HEK293T (cell line): Measurements from ENCODE around the gene CERS1.

Experiments
- CTCF ChIA-PET: fragments of 350-600 bp; formaldehyde crosslinking; extraction: SDS; loops from one replicate; lab custom pipeline; 2021; ENCODE audit warnings: antibody characterized with exemption, inconsistent platforms; lab: Yijun Ruan, JAX
- POLR2A ChIA-PET: fragments of 350-600 bp; formaldehyde crosslinking; extraction: SDS; loops from one replicate; lab custom pipeline; 2020; ENCODE audit warnings: antibody characterized with exemption, inconsistent platforms; lab: Yijun Ruan, JAX
- DNase-seq: peaks from one replicate; pipeline ENCODE4 v3.0.0; 2012; ENCODE audit warnings: mixed read lengths; ENCODE audit errors: extremely low spot score
- ARNT ChIP-seq: fragments of 450-650 bp; IDR thresholded peaks from 2 replicates; pipeline ENCODE4 v1.6.1; 2017; ENCODE audit warnings: mild to moderate bottlenecking
- BHLHE40 ChIP-seq: fragments of 450-650 bp; IDR thresholded peaks from 2 replicates; pipeline ENCODE4 v1.6.1; 2016; ENCODE audit warnings: mild to moderate bottlenecking, moderate library complexity, borderline replicate concordance
- CTBP1 ChIP-seq: fragments of 450-650 bp; IDR thresholded peaks from 2 replicates; pipeline ENCODE4 v1.6.1; 2016; ENCODE audit warnings: borderline replicate concordance
- ELF4 ChIP-seq: fragments of 450-650 bp; IDR thresholded peaks from 2 replicates; pipeline ENCODE4 v1.6.1; 2017; ENCODE audit warnings: antibody characterized with exemption
- FOXA1 ChIP-seq: fragments of 450-650 bp; IDR thresholded peaks from 2 replicates; pipeline ENCODE4 v1.6.1; 2016; ENCODE audit warnings: mild to moderate bottlenecking
- FOXK2 ChIP-seq: fragments of 450-650 bp; IDR thresholded peaks from 2 replicates; pipeline ENCODE4 v1.6.1; 2016; ENCODE audit warnings: mild to moderate bottlenecking
- FOXM1 ChIP-seq: fragments of 450-650 bp; IDR thresholded peaks from 2 replicates; pipeline ENCODE4 v1.6.1; 2017; ENCODE audit warnings: mild to moderate bottlenecking, borderline replicate concordance
- HDGF ChIP-seq: fragments of 450-650 bp; IDR thresholded peaks from 2 replicates; pipeline ENCODE4 v1.6.1; 2017; ENCODE audit warnings: antibody characterized with exemption, borderline replicate concordance
- L3MBTL2 ChIP-seq: fragments of 450-650 bp; conservative IDR thresholded peaks from 2 replicates; pipeline ENCODE4 v1.6.1; 2016; ENCODE audit warnings: mild to moderate bottlenecking
- LEF1 ChIP-seq: fragments of 450-650 bp; IDR thresholded peaks from 2 replicates; pipeline ENCODE4 v1.6.1; 2017; ENCODE audit warnings: mild to moderate bottlenecking, borderline replicate concordance
- NFRKB ChIP-seq: fragments of 450-650 bp; IDR thresholded peaks from 2 replicates; pipeline ENCODE4 v1.6.1; 2016; ENCODE audit warnings: mild to moderate bottlenecking, moderate library complexity
- PKNOX1 ChIP-seq: fragments of 450-650 bp; IDR thresholded peaks from 2 replicates; pipeline ENCODE4 v1.6.1; 2016
- SP1 ChIP-seq: fragments of 450-650 bp; IDR thresholded peaks from 2 replicates; pipeline ENCODE4 v1.6.1; 2017
- SUZ12 ChIP-seq: fragments of 450-650 bp; IDR thresholded peaks from 2 replicates; pipeline ENCODE4 v1.6.1; 2016; ENCODE audit warnings: mild to moderate bottlenecking
- TARDBP ChIP-seq: fragments of 450-650 bp; IDR thresholded peaks from 2 replicates; pipeline ENCODE4 v1.6.1; 2016
- ZNF384 ChIP-seq: fragments of 450-650 bp; IDR thresholded peaks from 2 replicates; pipeline ENCODE4 v1.6.1; 2016

CERS1 gene

GRCh38 chr19:18842166-18842565 is 53.8 kb downstream of the CERS1 start:
- DNase-seq = no peak
- TF ChIP-seq FOXM1 (no peak), PKNOX1 (no peak), FOXA1 (no peak), L3MBTL2 (no peak), ARNT (no peak), NFRKB (no peak), SP1 (no peak), ZNF384 (no peak), BHLHE40 (no peak), TARDBP (no peak), SUZ12 (no peak), CTBP1 (no peak), LEF1 (no peak), HDGF (no peak), FOXK2 (no peak), ELF4 (no peak)
- ChIA-PET CTCF (interaction anchor here (1.5 kb wide), 1 partner anchor 10 kb away, joined by 4 read pairs; the partner anchor contains the start of gene UPF1), POLR2A (interaction anchor here (2.8 kb wide), 1 partner anchor 10 kb away, joined by 23 read pairs; the partner anchor contains the start of gene UPF1)

- no peak for DNase-seq
- CTCF ChIA-PET = interaction anchor here (1.5 kb wide), 1 partner anchor 9 kb away, joined by 4 read pairs; the partner anchor contains the start of gene UPF1
- POLR2A ChIA-PET = interaction anchor here (1.0 to 2.8 kb wide), 2 partner anchors 10 to 252 kb away, joined by 5 to 23 read pairs; partner anchors contain the start of genes REX1BD and UPF1
- TF ChIP-seq ZNF384 (no peak), FOXA1 (no peak), ELF4 (no peak), ARNT (no peak), HDGF (no peak), FOXM1 (no peak), LEF1 (no peak)
These were observed 54.6 kb downstream of the CERS1 start for GRCh38 chr19:18841400-18841799.

- TF ChIP-seq FOXM1 (no peak), ELF4 (no peak), PKNOX1 (no peak), L3MBTL2 (no peak), TARDBP (no peak), BHLHE40 (no peak), ARNT (no peak), HDGF (no peak), SUZ12 (no peak), FOXA1 (no peak), NFRKB (no peak), FOXK2 (no peak), LEF1 (no peak), ZNF384 (no peak), CTBP1 (no peak), SP1 (no peak)
- CTCF ChIA-PET = interaction anchor here (1.5 kb wide), 1 partner anchor 8 kb away, joined by 4 read pairs; the partner anchor contains the start of gene UPF1
- DNase-seq = no peak
- POLR2A ChIA-PET = interaction anchor here (1.0 to 2.8 kb wide), 2 partner anchors 9 to 252 kb away, joined by 5 to 23 read pairs; partner anchors contain the start of genes REX1BD and UPF1
These were observed 55.4 kb downstream of the CERS1 start for GRCh38 chr19:18840288-18841267.

GRCh38 chr19:18839465-18840287 is 56.3 kb downstream of the CERS1 start:
- TF ChIP-seq L3MBTL2 = no peak
- no peak for TF ChIP-seq SP1
- no peak for TF ChIP-seq ARNT
- TF ChIP-seq TARDBP = no peak
- TF ChIP-seq ELF4 = no peak
- no peak for TF ChIP-seq FOXA1
- no peak for TF ChIP-seq FOXM1
- no peak for TF ChIP-seq CTBP1
- TF ChIP-seq ZNF384 = no peak
- no peak for TF ChIP-seq BHLHE40
- no peak for TF ChIP-seq SUZ12
- no peak for TF ChIP-seq NFRKB
- TF ChIP-seq LEF1 = no peak
- TF ChIP-seq PKNOX1 = no peak
- TF ChIP-seq HDGF = no peak
- no peak for TF ChIP-seq FOXK2
- DNase-seq = no peak
- ChIA-PET CTCF (interaction anchor here (0.7 to 1.9 kb wide), 2 partner anchors 7 to 399 kb away, joined by 3 to 7 read pairs; no protein-coding TSS in a partner anchor), POLR2A (interaction anchor here (1.3 to 2.8 kb wide), 2 partner anchors 7 to 8 kb away, joined by 3 to 23 read pairs; partner anchors contain the start of gene UPF1)

GRCh38 chr19:18834644-18834984 is 61.3 kb downstream of the CERS1 start:
- ChIA-PET POLR2A (no interaction called here), CTCF (no interaction called here)
- TF ChIP-seq BHLHE40 (no peak), LEF1 (no peak), CTBP1 (no peak), NFRKB (no peak), ELF4 (no peak), SP1 (no peak), SUZ12 (no peak), FOXK2 (no peak), FOXA1 (no peak), HDGF (no peak), PKNOX1 (no peak), TARDBP (no peak), FOXM1 (no peak), ARNT (no peak)
- no peak for DNase-seq
